ENCODE results near the gene USP46.

The USP46 gene

GRCh38 chr4:52574036-52574435 is 85.1 kb downstream of the USP46 start:
- no peak for DNase-seq (ENCODE audit: low read depth, low spot score)

GRCh38 chr4:52573551-52573950 is 85.5 kb downstream of the USP46 start:
- DNase-seq (ENCODE audit: low read depth, low spot score), result no peak

GRCh38 chr4:52572936-52573485 is 86.1 kb downstream of the USP46 start:
- no peak for DNase-seq (ENCODE audit: low read depth, low spot score)

GRCh38 chr4:52568351-52568750 is 90.8 kb downstream of the USP46 start:
- DNase-seq (ENCODE audit: low read depth, low spot score), result no peak

GRCh38 chr4:52566136-52567031 is 92.7 kb downstream of the USP46 start:
- DNase-seq (ENCODE audit: low read depth, low spot score), result no peak

- no peak for DNase-seq (ENCODE audit: low read depth, low spot score)
Measured at GRCh38 chr4:52560844-52561280, 98.2 kb downstream of the USP46 start.

- DNase-seq (ENCODE audit: low read depth, low spot score), result no peak
Measured at GRCh38 chr4:52555356-52555716, 103.8 kb downstream of the USP46 start.

GRCh38 chr4:52554612-52555355 is 104.3 kb downstream of the USP46 start:
- DNase-seq (ENCODE audit: low read depth, low spot score), result no peak

- DNase-seq (ENCODE audit: low read depth, low spot score), result no peak
Measured at GRCh38 chr4:52552778-52553177, 106.3 kb downstream of the USP46 start.

- DNase-seq (ENCODE audit: low read depth, low spot score), result no peak
Measured at GRCh38 chr4:52551487-52551886, 107.6 kb downstream of the USP46 start.

- no peak for DNase-seq (ENCODE audit: low read depth, low spot score)
Measured at GRCh38 chr4:52550186-52550585, 108.9 kb downstream of the USP46 start.

- no peak for DNase-seq (ENCODE audit: low read depth, low spot score)
Measured at GRCh38 chr4:52548818-52549570, 110.1 kb downstream of the USP46 start.

- DNase-seq (ENCODE audit: low read depth, low spot score), result no peak
Measured at GRCh38 chr4:52546449-52546848, 112.7 kb downstream of the USP46 start.

- DNase-seq (ENCODE audit: low read depth, low spot score), result peak; percentile 25
Measured at GRCh38 chr4:52545099-52546069, 113.7 kb downstream of the USP46 start.

Measured in brain pericyte (primary cell).